AG09309 (cell line): ENCODE measurements around the gene NXF2.

ENCODE experiments used
- DNase-seq: peaks from one replicate; pipeline ENCODE4 v3.0.0-alpha.2; 2010; ENCODE audit warnings: low read depth
- H3K4me3 ChIP-seq: 2 replicates; pipeline ENCODE4 v1.5.1; 2011; ENCODE audit warnings: mild to moderate bottlenecking, low read depth, low read length, moderate library complexity; ENCODE audit not compliant: control insufficient read depth
- TF ChIP-seq, protein P1 (sequence below): IDR thresholded peaks from 2 replicates; pipeline ENCODE4 v1.5.1; 2011; ENCODE audit warnings: mild to moderate bottlenecking, low read depth, low read length, inconsistent platforms; ENCODE audit not compliant: insufficient read depth, control insufficient read depth; ENCODE audit errors: missing control alignments

Gene NXF2

GRCh38 chrX:102345916-102346315 is 98.9 kb downstream of the NXF2 start:
- TF ChIP-seq, protein P1, sequence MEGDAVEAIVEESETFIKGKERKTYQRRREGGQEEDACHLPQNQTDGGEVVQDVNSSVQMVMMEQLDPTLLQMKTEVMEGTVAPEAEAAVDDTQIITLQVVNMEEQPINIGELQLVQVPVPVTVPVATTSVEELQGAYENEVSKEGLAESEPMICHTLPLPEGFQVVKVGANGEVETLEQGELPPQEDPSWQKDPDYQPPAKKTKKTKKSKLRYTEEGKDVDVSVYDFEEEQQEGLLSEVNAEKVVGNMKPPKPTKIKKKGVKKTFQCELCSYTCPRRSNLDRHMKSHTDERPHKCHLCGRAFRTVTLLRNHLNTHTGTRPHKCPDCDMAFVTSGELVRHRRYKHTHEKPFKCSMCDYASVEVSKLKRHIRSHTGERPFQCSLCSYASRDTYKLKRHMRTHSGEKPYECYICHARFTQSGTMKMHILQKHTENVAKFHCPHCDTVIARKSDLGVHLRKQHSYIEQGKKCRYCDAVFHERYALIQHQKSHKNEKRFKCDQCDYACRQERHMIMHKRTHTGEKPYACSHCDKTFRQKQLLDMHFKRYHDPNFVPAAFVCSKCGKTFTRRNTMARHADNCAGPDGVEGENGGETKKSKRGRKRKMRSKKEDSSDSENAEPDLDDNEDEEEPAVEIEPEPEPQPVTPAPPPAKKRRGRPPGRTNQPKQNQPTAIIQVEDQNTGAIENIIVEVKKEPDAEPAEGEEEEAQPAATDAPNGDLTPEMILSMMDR, result peak; percentile 81
- DNase-seq, result no peak
- H3K4me3 ChIP-seq, result no peak overlapping the region
